ENCODE results near the gene SPP1. TPM values are rescaled to one million over a fixed set of nuclear protein-coding genes. Genes with fewer than 3 reads are reported as not detected.

Gene SPP1
- polyA plus RNA-seq, 1 of the 3 experiments (the other 2 are of a cell fraction), result 0.82 TPM

DNA sequence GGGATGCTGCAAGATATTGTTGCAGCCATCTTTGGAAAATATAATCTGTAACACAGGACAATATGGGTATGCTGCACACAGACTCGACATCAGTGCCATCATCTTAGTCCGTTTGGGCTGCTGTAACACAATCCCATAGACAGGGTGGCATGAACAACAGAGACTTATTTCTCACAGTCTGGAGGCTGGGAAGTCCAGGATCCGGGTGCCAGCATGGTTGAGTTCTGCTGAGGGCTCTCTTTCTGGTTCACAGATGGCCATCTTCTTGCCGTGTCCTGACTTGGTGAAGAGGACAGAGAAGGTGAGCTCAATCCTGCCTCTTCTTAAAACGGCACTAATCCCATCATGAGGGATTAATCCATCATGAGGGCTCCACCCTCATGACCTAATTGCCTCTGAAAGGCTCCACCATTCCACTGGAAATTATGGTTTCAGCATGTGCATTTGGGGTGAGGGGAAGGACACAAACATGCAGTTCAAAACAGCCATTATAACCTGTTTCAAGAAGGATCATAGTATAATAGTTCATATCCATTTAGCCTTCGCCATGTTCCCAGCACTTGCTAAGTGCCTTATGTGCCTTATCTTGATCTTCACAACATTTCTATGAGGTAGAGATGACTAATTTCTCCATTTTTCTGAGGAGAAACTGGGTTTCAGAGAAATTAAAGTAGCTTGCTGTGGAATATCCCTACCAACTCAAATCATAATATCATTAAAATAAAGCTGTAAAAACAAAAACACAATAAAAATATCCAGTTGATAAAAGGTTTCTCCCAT is 27.9 kb upstream of the SPP1 start:
- H2AFZ ChIP-seq (ENCODE audit: low read depth), result no peak overlapping the region
- H3K27ac ChIP-seq (ENCODE audit: low read depth in 2 of 2, low read length in 1 of 2), result no peak overlapping the region
- TF ChIP-seq REST (IDR thresholded peaks at IDR 0.05; ENCODE audit: low read depth, low read length), result no peak
- no peak for TF ChIP-seq MEF2A (IDR thresholded peaks at IDR 0.05; ENCODE audit: borderline replicate concordance, low read depth)
- TF ChIP-seq RCOR1 (IDR thresholded peaks at IDR 0.05; ENCODE audit: low read length), result no peak
- TF ChIP-seq ELF1 (IDR thresholded peaks at IDR 0.05), result no peak
- TF ChIP-seq TCF12 (IDR thresholded peaks at IDR 0.05), result no peak
- TF ChIP-seq, protein P1, sequence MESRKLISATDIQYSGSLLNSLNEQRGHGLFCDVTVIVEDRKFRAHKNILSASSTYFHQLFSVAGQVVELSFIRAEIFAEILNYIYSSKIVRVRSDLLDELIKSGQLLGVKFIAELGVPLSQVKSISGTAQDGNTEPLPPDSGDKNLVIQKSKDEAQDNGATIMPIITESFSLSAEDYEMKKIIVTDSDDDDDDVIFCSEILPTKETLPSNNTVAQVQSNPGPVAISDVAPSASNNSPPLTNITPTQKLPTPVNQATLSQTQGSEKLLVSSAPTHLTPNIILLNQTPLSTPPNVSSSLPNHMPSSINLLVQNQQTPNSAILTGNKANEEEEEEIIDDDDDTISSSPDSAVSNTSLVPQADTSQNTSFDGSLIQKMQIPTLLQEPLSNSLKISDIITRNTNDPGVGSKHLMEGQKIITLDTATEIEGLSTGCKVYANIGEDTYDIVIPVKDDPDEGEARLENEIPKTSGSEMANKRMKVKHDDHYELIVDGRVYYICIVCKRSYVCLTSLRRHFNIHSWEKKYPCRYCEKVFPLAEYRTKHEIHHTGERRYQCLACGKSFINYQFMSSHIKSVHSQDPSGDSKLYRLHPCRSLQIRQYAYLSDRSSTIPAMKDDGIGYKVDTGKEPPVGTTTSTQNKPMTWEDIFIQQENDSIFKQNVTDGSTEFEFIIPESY (IDR thresholded peaks at IDR 0.05; ENCODE audit: borderline replicate concordance, low read depth), result no peak
- TF ChIP-seq SIN3A (IDR thresholded peaks at IDR 0.05; ENCODE audit: borderline replicate concordance, low read depth, low read length), result no peak
- no peak for TF ChIP-seq FOSL2 (IDR thresholded peaks at IDR 0.05; ENCODE audit: borderline replicate concordance, low read depth)
- TF ChIP-seq MXI1 (IDR thresholded peaks at IDR 0.05; ENCODE audit: low read depth, low read length), result no peak
- no peak for TF ChIP-seq PBX3 (IDR thresholded peaks at IDR 0.05)
- no peak for TF ChIP-seq TEAD4 (IDR thresholded peaks at IDR 0.05; ENCODE audit: borderline replicate concordance, insufficient read depth)
- no peaks in the 10 kb centered on the region for H3F3A ChIP-seq (replicated peaks; ENCODE audit: insufficient read depth)
- H3K4me2 ChIP-seq, result no peak overlapping the region
- no peaks in the 10 kb centered on the region for H3K9me3 ChIP-seq
- no peak overlapping the region for H3K4me3 ChIP-seq (ENCODE audit: low read depth in 2 of 2, low read length in 1 of 2)
- no peaks in the 10 kb centered on the region for H3K4me1 ChIP-seq (ENCODE audit: control insufficient read depth in 1 of 2, insufficient read depth in 2 of 2, low read depth in 1 of 2, low read length in 1 of 2)
- H3K9me2 ChIP-seq, result no peaks in the 10 kb centered on the region
- no peaks in the 10 kb centered on the region for H3K79me2 ChIP-seq (ENCODE audit: insufficient read depth)
- no peaks in the 10 kb centered on the region for H3K27me3 ChIP-seq (ENCODE audit: insufficient read depth)
- H3K36me3 ChIP-seq (replicated peaks in 1 of 2; ENCODE audit: control insufficient read depth in 1 of 2, insufficient read depth in 2 of 2, low read length in 1 of 2), result no peaks in the 10 kb centered on the region
- CTCF ChIA-PET, result no interaction called here
- H3K9ac ChIP-seq, result no peak overlapping the region
- 44% methylated on average over 6 of the region's 6 CpGs for WGBS (ENCODE audit: low lambda C conversion rate)
- no peaks in the 10 kb centered on the region for H4K20me1 ChIP-seq (ENCODE audit: insufficient read depth)
- POLR2A ChIA-PET, result no interaction called here
- DNase-seq, result no peak

All from SK-N-SH (cell line).